ENCODE data around the gene CLIP4. TPM values are rescaled to one million over a fixed set of nuclear protein-coding genes. Genes with fewer than 3 reads are reported as not detected.

Gene CLIP4
- total RNA-seq, 2 experiments from 2014 or later = 20.1 to 21.9 TPM

- Mint-ChIP-seq H3K27me3 (ENCODE audit: low read depth) (no peaks in the 10 kb centered on the region), H3K36me3 (ENCODE audit: low read depth) (no peaks in the 10 kb centered on the region), H3K4me3 (no peak overlapping the region), H3K27ac (no peak overlapping the region), H3K4me1 (ENCODE audit: low read depth) (peaks cover 4% of the 10 kb centered on the region), H3K9me3 (ENCODE audit: insufficient read depth) (no peaks in the 10 kb centered on the region)
- no peak for DNase-seq
- ChIA-PET CTCF (no interaction called here), POLR2A (no interaction called here)
- no peak for ATAC-seq
Observed at GRCh38 chr2:29218071-29218470, 102.9 kb downstream of the CLIP4 start.

GRCh38 chr2:29218550-29219125, 103.4 kb downstream of the CLIP4 start:
- H3K36me3 Mint-ChIP-seq (ENCODE audit: low read depth) = no peaks in the 10 kb centered on the region
- H3K27me3 Mint-ChIP-seq (ENCODE audit: low read depth) = no peaks in the 10 kb centered on the region
- no peak overlapping the region for H3K27ac Mint-ChIP-seq
- POLR2A ChIA-PET = no interaction called here
- CTCF ChIA-PET = no interaction called here
- no peak for DNase-seq
- ATAC-seq = no peak
- no peak overlapping the region for H3K4me3 Mint-ChIP-seq
- no peaks in the 10 kb centered on the region for H3K9me3 Mint-ChIP-seq (ENCODE audit: insufficient read depth)
- peaks cover 3% of the 10 kb centered on the region for H3K4me1 Mint-ChIP-seq (ENCODE audit: low read depth)

- H3K27me3 Mint-ChIP-seq (ENCODE audit: low read depth) = no peaks in the 10 kb centered on the region
- no peak overlapping the region for H3K4me3 Mint-ChIP-seq
- ChIA-PET CTCF (no interaction called here), POLR2A (no interaction called here)
- no peaks in the 10 kb centered on the region for H3K4me1 Mint-ChIP-seq (ENCODE audit: low read depth)
- no peak for ATAC-seq
- no peaks in the 10 kb centered on the region for H3K36me3 Mint-ChIP-seq (ENCODE audit: low read depth)
- no peak for DNase-seq
- no peak overlapping the region for H3K27ac Mint-ChIP-seq
- no peaks in the 10 kb centered on the region for H3K9me3 Mint-ChIP-seq (ENCODE audit: insufficient read depth)
Observed at GRCh38 chr2:29219374-29219773, 104.2 kb downstream of the CLIP4 start.

- ATAC-seq = no peak
- Mint-ChIP-seq H3K4me1 (ENCODE audit: low read depth) (no peaks in the 10 kb centered on the region), H3K27me3 (ENCODE audit: low read depth) (no peaks in the 10 kb centered on the region), H3K36me3 (ENCODE audit: low read depth) (no peaks in the 10 kb centered on the region), H3K27ac (no peak overlapping the region), H3K4me3 (no peak overlapping the region), H3K9me3 (ENCODE audit: insufficient read depth) (no peaks in the 10 kb centered on the region)
- DNase-seq = no peak
- ChIA-PET POLR2A (no interaction called here), CTCF (no interaction called here)
Observed at GRCh38 chr2:29220506-29221270, 105.5 kb downstream of the CLIP4 start.

- H3K9me3 Mint-ChIP-seq (ENCODE audit: insufficient read depth) = no peaks in the 10 kb centered on the region
- no peaks in the 10 kb centered on the region for H3K36me3 Mint-ChIP-seq (ENCODE audit: low read depth)
- H3K27ac Mint-ChIP-seq = no peak overlapping the region
- ATAC-seq (no peak), DNase-seq (no peak)
- no peaks in the 10 kb centered on the region for H3K27me3 Mint-ChIP-seq (ENCODE audit: low read depth)
- no peaks in the 10 kb centered on the region for H3K4me1 Mint-ChIP-seq (ENCODE audit: low read depth)
- ChIA-PET CTCF (no interaction called here), POLR2A (no interaction called here)
- no peak overlapping the region for H3K4me3 Mint-ChIP-seq
Observed at GRCh38 chr2:29222381-29223179, 107.4 kb downstream of the CLIP4 start.

- no peak overlapping the region for H3K4me3 Mint-ChIP-seq
- ChIA-PET CTCF (no interaction called here), POLR2A (no interaction called here)
Observed at GRCh38 chr2:29223257-29223656, 108.0 kb downstream of the CLIP4 start.

GRCh38 chr2:29223851-29224692, 108.9 kb downstream of the CLIP4 start:
- POLR2A ChIA-PET = interaction anchor here (0.6 kb wide), 1 partner anchor 138 kb away, joined by 3 read pairs; no protein-coding TSS in a partner anchor

More at GRCh38 chr2:29223257-29223656, 108.0 kb downstream of the CLIP4 start:
- Mint-ChIP-seq H3K36me3 (ENCODE audit: low read depth) (no peaks in the 10 kb centered on the region), H3K9me3 (ENCODE audit: insufficient read depth) (no peaks in the 10 kb centered on the region), H3K27ac (no peak overlapping the region), H3K27me3 (ENCODE audit: low read depth) (no peaks in the 10 kb centered on the region), H3K4me1 (ENCODE audit: low read depth) (no peaks in the 10 kb centered on the region)
- DNase-seq (no peak), ATAC-seq (no peak)

GRCh38 chr2:29224693-29225551, 109.7 kb downstream of the CLIP4 start:
- ChIA-PET POLR2A (interaction anchor here (0.6 kb wide), 1 partner anchor 137 kb away, joined by 3 read pairs; no protein-coding TSS in a partner anchor), CTCF (no interaction called here)
- Mint-ChIP-seq H3K27ac (no peak overlapping the region), H3K27me3 (ENCODE audit: low read depth) (no peaks in the 10 kb centered on the region), H3K36me3 (ENCODE audit: low read depth) (no peaks in the 10 kb centered on the region), H3K9me3 (ENCODE audit: insufficient read depth) (no peaks in the 10 kb centered on the region), H3K4me3 (no peak overlapping the region), H3K4me1 (ENCODE audit: low read depth) (no peaks in the 10 kb centered on the region)
- no peak for ATAC-seq
- no peak for DNase-seq

More at GRCh38 chr2:29223851-29224692, 108.9 kb downstream of the CLIP4 start:
- CTCF ChIA-PET = no interaction called here
- H3K27ac Mint-ChIP-seq = no peak overlapping the region
- no peak for ATAC-seq
- H3K9me3 Mint-ChIP-seq (ENCODE audit: insufficient read depth) = no peaks in the 10 kb centered on the region
- no peaks in the 10 kb centered on the region for H3K36me3 Mint-ChIP-seq (ENCODE audit: low read depth)
- no peak for DNase-seq
- no peak overlapping the region for H3K4me3 Mint-ChIP-seq
- H3K4me1 Mint-ChIP-seq (ENCODE audit: low read depth) = no peaks in the 10 kb centered on the region
- H3K27me3 Mint-ChIP-seq (ENCODE audit: low read depth) = no peaks in the 10 kb centered on the region

- H3K4me1 Mint-ChIP-seq (ENCODE audit: low read depth) = no peaks in the 10 kb centered on the region
- H3K36me3 Mint-ChIP-seq (ENCODE audit: low read depth) = no peaks in the 10 kb centered on the region
Observed at GRCh38 chr2:29225814-29226213, 110.6 kb downstream of the CLIP4 start.

GRCh38 chr2:29226375-29226774, 111.2 kb downstream of the CLIP4 start:
- CTCF ChIA-PET = no interaction called here
- Mint-ChIP-seq H3K4me3 (no peak overlapping the region), H3K9me3 (ENCODE audit: insufficient read depth) (no peaks in the 10 kb centered on the region), H3K36me3 (ENCODE audit: low read depth) (no peaks in the 10 kb centered on the region), H3K4me1 (ENCODE audit: low read depth) (no peaks in the 10 kb centered on the region), H3K27me3 (ENCODE audit: low read depth) (no peaks in the 10 kb centered on the region), H3K27ac (no peak overlapping the region)
- POLR2A ChIA-PET = no interaction called here
- DNase-seq (no peak), ATAC-seq (no peak)

More at GRCh38 chr2:29225814-29226213, 110.6 kb downstream of the CLIP4 start:
- POLR2A ChIA-PET = no interaction called here
- H3K4me3 Mint-ChIP-seq = no peak overlapping the region
- ATAC-seq (no peak), DNase-seq (no peak)
- CTCF ChIA-PET = no interaction called here
- no peak overlapping the region for H3K27ac Mint-ChIP-seq
- no peaks in the 10 kb centered on the region for H3K27me3 Mint-ChIP-seq (ENCODE audit: low read depth)
- no peaks in the 10 kb centered on the region for H3K9me3 Mint-ChIP-seq (ENCODE audit: insufficient read depth)

GRCh38 chr2:29226808-29227207, 111.6 kb downstream of the CLIP4 start:
- ChIA-PET POLR2A (no interaction called here), CTCF (no interaction called here)
- H3K36me3 Mint-ChIP-seq (ENCODE audit: low read depth) = no peaks in the 10 kb centered on the region
- ATAC-seq = no peak
- DNase-seq = no peak
- no peaks in the 10 kb centered on the region for H3K27me3 Mint-ChIP-seq (ENCODE audit: low read depth)
- H3K4me1 Mint-ChIP-seq (ENCODE audit: low read depth) = no peaks in the 10 kb centered on the region
- H3K27ac Mint-ChIP-seq = no peak overlapping the region
- H3K9me3 Mint-ChIP-seq (ENCODE audit: insufficient read depth) = no peaks in the 10 kb centered on the region
- no peak overlapping the region for H3K4me3 Mint-ChIP-seq

Measured in activated CD8-positive, alpha-beta T cell treated with anti-CD3 and anti-CD28 coated beads, Interleukin-2, amount 10 ng/mL, durations not matched to agents 7 days and 5 days (primary cell).